Measurements from ENCODE around the gene SUMF1. TPM values are rescaled to one million over a fixed set of nuclear protein-coding genes. Genes with fewer than 3 reads are reported as not detected.

SUMF1 gene
- total RNA-seq, 2 donors from 2014 or later = 5.0 to 7.2 TPM

DNA sequence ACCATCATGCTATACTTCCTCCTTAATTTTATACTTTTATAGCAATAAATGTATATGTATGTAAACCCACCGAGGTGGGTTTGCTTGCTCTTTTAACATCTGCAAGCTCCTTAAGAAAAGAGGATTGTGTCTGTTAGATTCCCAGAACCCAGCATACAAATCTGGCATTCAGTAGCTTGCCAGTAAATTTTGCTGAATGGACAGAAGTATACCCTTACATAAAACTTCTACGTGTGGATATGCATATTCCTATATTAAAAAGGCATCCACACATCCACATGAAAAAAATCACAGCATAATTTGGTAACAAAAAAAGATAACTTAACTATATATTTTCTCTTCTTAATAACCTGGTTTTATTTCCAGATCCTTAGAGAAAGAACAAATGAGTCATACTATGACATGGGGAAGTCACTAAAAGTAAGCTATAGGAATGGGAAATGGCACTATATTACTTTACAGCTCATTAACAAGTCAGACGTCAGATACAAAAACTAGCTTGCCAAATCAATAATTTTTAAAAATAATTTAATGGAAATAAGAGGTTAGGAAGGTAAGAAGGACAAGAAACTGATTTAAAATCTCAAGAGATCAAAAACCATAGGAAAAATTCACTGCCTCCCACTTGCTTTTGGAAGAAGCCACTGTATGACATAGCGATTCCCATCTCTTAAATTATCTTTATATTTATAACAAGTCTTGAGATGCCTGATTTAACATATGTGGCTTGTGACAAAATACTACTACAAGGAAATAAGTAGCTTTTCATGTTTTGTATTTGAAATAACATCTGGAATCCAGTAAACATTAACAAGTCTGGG, 68.7 kb downstream of the SUMF1 start:
- DNase-seq = no peak
- peaks cover 8 to 11% of the 10 kb centered on the region in 2 donors for H3K36me3 Mint-ChIP-seq (ENCODE audit: insufficient read depth in 2 of 2)
- peaks cover 51% of the 10 kb centered on the region for H3K4me1 Mint-ChIP-seq (ENCODE audit: low read depth)
- no peaks in the 10 kb centered on the region for H3K27me3 Mint-ChIP-seq (ENCODE audit: low read depth)
- no peaks in the 10 kb centered on the region for H3K9me3 Mint-ChIP-seq
- ATAC-seq (replicated peaks in 1 of 2) = no peak
- no peak overlapping the region for H3K27ac Mint-ChIP-seq
- no peak overlapping the region for H3K4me3 Mint-ChIP-seq

DNA sequence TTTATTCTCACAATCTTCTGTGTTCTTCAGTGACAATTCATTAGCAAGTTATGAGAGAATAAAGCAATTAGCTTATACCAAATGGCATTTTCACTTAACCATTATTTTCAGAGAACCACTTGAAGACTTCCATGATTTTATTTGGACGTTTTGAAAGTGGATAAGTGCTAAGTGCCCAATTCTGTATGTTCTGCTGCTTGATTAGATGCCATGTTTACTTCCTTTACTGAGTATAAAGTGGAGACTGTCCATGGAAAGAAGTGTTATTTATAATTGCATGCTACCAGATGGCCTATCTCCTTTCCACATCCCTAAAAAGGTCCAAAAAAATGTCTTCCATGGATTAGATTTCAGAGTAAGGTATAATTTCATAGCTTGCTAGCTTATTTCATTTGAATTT, 69.6 kb downstream of the SUMF1 start:
- no peak overlapping the region for H3K4me3 Mint-ChIP-seq
- H3K4me1 Mint-ChIP-seq (ENCODE audit: low read depth) = peaks cover 48% of the 10 kb centered on the region
- ATAC-seq (replicated peaks in 1 of 2) = no peak
- no peaks in the 10 kb centered on the region for H3K9me3 Mint-ChIP-seq
- peaks cover 7 to 11% of the 10 kb centered on the region in 2 donors for H3K36me3 Mint-ChIP-seq (ENCODE audit: insufficient read depth in 2 of 2)
- no peak overlapping the region for H3K27ac Mint-ChIP-seq
- DNase-seq = no peak
- no peaks in the 10 kb centered on the region for H3K27me3 Mint-ChIP-seq (ENCODE audit: low read depth)

DNA sequence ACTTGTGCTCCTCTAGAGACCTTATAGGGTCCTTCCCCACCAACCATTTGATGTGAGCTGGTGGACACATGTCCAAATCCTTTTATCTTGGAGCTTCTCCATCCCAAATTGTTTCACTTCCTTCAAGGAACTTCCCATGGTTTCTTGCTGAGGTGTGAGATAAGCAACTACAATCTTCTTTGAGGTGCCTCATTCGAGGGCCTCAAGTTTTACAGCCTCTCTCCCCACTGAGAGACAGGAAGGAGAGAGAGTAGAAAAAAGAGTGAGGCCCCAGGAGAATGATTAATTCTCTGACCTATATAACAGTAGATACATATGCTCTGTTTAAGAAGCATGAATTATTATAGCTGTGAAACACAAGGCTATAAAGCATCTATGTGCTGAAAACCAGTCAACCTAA, 70.5 kb downstream of the SUMF1 start:
- ATAC-seq (replicated peaks in 1 of 2) = no peak
- peaks cover 10 to 12% of the 10 kb centered on the region in 2 donors for H3K36me3 Mint-ChIP-seq (ENCODE audit: insufficient read depth in 2 of 2)
- peak overlapping the region; percentile 20 for H3K27ac Mint-ChIP-seq
- no peak for DNase-seq
- H3K4me1 Mint-ChIP-seq (ENCODE audit: low read depth) = peaks cover 39% of the 10 kb centered on the region
- H3K27me3 Mint-ChIP-seq (ENCODE audit: low read depth) = no peaks in the 10 kb centered on the region
- H3K4me3 Mint-ChIP-seq = peak overlapping the region in 1 of 2 donors; percentile 54
- peaks cover 0 to 1% of the 10 kb centered on the region in 2 donors for H3K9me3 Mint-ChIP-seq

DNA sequence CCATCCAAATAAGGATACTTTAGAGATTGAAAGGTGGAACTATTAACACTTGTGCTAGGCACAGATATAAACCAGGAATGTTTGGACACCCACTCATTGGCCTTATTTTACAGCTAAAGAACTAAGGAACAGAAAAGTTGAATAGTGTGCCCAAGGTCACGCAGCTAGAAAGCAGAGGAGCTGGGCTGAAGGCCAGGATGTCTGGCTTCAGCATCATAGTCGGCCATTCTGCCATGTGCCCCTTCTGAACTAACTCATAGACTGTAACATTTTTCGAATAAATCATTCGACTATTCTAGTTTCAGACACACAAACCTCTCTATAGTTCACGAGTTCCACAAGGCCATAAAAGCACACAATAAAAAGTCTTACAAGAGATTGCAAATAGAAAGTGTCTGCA, 71.1 kb downstream of the SUMF1 start:
- peaks cover 34% of the 10 kb centered on the region for H3K4me1 Mint-ChIP-seq (ENCODE audit: low read depth)
- peaks cover 9 to 12% of the 10 kb centered on the region in 2 donors for H3K36me3 Mint-ChIP-seq (ENCODE audit: insufficient read depth in 2 of 2)
- no peak overlapping the region for H3K27ac Mint-ChIP-seq
- H3K4me3 Mint-ChIP-seq = peak overlapping the region in 1 of 2 donors; percentile 56
- H3K27me3 Mint-ChIP-seq (ENCODE audit: low read depth) = no peaks in the 10 kb centered on the region
- no peak for ATAC-seq (replicated peaks in 1 of 2)
- DNase-seq = no peak
- H3K9me3 Mint-ChIP-seq = peaks cover 0 to 1% of the 10 kb centered on the region in 2 donors

DNA sequence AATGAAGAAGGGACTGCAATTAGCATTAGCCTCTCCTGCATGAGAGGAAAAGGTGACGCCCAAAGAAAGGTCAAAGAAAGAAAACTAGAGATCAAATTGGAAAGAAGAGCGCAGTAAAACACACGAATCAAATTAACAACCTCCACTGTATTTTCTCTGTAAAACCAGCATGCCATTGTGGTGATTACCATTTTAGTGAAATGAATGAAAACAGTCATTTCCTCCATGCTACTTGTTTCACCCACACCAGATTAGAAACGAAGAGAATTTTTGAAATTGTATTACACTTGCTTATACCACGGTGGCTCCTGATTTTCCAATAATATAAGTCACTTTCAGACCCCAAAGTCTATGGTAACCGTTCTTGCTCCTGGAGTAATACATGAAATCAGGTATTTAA, 71.6 kb downstream of the SUMF1 start:
- DNase-seq (no peak), ATAC-seq (replicated peaks in 1 of 2) (peak; percentile 70)
- Mint-ChIP-seq H3K27ac (peak overlapping the region; percentile 83), H3K9me3 (peaks cover 0 to 1% of the 10 kb centered on the region in 2 donors), H3K4me3 (peak overlapping the region; percentile 45 to 56), H3K36me3 (ENCODE audit: insufficient read depth in 2 of 2) (peaks cover 11 to 12% of the 10 kb centered on the region in 2 donors), H3K4me1 (ENCODE audit: low read depth) (peaks cover 34% of the 10 kb centered on the region), H3K27me3 (ENCODE audit: low read depth) (no peaks in the 10 kb centered on the region)

DNA sequence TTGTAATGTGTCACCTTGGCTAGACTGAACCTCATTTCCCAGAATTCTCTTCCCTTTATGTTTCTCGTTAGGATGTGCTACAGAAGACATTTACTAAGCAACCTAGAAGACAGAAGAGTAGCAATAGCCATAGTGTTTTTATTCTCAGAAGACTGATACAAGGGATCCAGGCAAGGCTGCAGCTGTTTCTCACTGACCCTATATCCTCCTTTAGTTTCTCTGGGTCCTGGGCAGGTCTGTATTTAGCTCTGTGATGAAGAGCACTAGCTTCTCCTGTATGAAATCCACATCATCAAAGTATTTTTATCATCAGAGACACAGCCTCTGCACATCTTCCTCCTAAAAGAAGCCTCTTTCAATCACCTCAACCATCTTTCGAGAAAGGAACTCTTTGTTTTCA, 72.5 kb downstream of the SUMF1 start:
- Mint-ChIP-seq H3K36me3 (ENCODE audit: insufficient read depth in 2 of 2) (peaks cover 12 to 13% of the 10 kb centered on the region in 2 donors), H3K4me3 (peak overlapping the region; percentile 24 to 56), H3K27me3 (ENCODE audit: low read depth) (no peaks in the 10 kb centered on the region), H3K9me3 (peaks cover 0 to 1% of the 10 kb centered on the region in 2 donors), H3K4me1 (ENCODE audit: low read depth) (peaks cover 38% of the 10 kb centered on the region), H3K27ac (peak overlapping the region; percentile 83)
- no peak for DNase-seq
- peak; percentile 12 for ATAC-seq (replicated peaks in 1 of 2)

DNA sequence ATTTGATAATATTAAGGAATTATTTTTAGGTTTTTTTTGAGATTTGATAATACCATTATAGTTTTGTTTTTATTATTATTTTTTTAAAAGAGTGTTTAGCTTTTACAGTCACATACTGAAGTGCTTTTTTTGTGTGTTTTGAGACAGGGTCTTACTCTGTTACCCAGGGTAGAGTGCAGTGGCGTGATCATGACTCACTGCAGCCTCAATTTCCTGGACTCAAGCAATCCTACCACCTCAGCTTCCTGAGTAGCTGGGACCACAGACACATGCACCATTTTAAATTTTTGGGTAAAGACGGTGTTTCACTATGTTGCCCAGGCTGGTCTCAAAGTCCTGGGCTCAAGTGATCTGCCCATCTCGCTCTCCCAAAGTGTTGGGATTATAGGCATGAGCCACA, 73.0 kb downstream of the SUMF1 start:
- peaks cover 0 to 1% of the 10 kb centered on the region in 2 donors for H3K9me3 Mint-ChIP-seq
- H3K27me3 Mint-ChIP-seq (ENCODE audit: low read depth) = no peaks in the 10 kb centered on the region
- no peak overlapping the region for H3K27ac Mint-ChIP-seq
- peak; percentile 78 to 83 for ATAC-seq (replicated peaks in 1 of 2)
- H3K4me1 Mint-ChIP-seq (ENCODE audit: low read depth) = peaks cover 43% of the 10 kb centered on the region
- DNase-seq = peak; percentile 36 to 51
- peak overlapping the region; percentile 24 to 56 for H3K4me3 Mint-ChIP-seq
- peaks cover 13 to 15% of the 10 kb centered on the region in 2 donors for H3K36me3 Mint-ChIP-seq (ENCODE audit: insufficient read depth in 2 of 2)

DNA sequence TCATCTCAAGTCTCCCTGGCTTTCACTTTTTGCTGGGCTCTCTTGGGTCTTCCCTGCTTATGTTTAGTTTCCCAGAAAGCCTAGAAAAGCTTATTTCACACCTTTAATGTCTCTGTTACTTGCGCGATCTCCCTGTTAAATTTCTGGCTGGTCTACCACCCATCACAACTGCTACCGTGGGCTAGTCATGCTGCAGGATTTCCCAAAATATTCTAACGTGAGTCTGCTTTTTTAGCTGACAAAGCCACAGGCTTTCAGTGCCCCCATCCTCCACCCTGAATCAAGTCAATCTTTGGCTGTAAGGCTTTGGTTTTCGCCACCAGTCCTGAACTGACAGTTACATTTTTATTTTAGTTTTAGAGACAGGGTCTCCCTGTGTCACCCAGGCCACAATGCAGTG, 74.1 kb downstream of the SUMF1 start:
- ATAC-seq (replicated peaks in 1 of 2) (no peak), DNase-seq (no peak)
- Mint-ChIP-seq H3K4me3 (no peak overlapping the region), H3K4me1 (ENCODE audit: low read depth) (peaks cover 53% of the 10 kb centered on the region), H3K27me3 (ENCODE audit: low read depth) (no peaks in the 10 kb centered on the region), H3K9me3 (peaks cover 0 to 1% of the 10 kb centered on the region in 2 donors), H3K27ac (no peak overlapping the region), H3K36me3 (ENCODE audit: insufficient read depth in 2 of 2) (peaks cover 13 to 15% of the 10 kb centered on the region in 2 donors)

DNA sequence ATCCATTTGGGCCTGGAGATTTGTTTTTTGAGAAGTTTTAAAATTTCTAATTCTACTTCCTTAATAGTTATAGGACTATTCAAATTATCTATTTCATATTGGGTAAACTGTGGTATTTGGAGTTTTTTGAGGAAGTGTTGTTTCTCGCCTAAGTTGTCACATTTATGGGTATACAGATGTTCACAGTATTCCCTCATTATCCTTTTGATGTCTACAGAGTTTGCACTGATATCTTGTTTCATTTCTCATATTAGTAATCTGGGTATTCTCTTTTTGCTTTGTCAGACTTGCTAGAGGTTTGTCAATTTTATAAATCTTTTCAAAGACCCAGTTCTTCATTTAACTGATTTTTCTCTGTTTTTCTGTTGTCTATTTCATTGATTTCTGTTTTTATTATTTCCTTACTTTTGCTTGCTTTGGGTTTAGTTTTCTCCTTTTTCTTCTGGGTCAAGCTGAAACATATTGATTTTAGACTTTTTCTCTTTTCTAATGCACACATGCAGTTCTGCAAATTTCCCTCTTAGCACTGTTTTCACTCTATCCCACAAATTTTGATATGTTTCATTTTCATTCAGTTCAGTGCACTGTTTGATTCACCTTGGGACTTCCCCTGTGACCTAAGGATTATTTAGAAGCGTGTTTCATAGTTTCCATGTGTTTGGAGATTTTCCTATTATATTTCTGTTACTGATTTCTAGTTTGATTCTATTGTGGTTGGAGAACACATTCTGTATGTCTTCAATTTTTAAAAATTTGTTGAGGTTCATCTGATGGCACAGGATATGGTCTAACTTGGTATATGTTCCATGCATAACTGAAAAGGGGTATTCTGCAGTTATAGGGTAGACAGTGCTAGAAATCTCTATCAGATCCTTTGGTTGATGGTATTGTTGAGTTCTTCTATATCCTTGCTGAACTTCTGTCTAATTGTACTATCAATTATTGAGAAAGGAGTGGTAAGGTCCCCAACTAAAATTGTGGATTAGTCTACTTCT, 79.6 kb downstream of the SUMF1 start:
- Mint-ChIP-seq H3K4me3 (peak overlapping the region; percentile 57 to 66), H3K4me1 (ENCODE audit: low read depth) (peaks cover 45% of the 10 kb centered on the region), H3K9me3 (peaks cover 0 to 1% of the 10 kb centered on the region in 2 donors), H3K27me3 (ENCODE audit: low read depth) (no peaks in the 10 kb centered on the region), H3K36me3 (ENCODE audit: insufficient read depth in 2 of 2) (peaks cover 10 to 13% of the 10 kb centered on the region in 2 donors), H3K27ac (peak overlapping the region; percentile 70)
- peak; percentile 85 to 86 for ATAC-seq (replicated peaks in 1 of 2)
- DNase-seq = peak in 1 of 2 donors; percentile 12

DNA sequence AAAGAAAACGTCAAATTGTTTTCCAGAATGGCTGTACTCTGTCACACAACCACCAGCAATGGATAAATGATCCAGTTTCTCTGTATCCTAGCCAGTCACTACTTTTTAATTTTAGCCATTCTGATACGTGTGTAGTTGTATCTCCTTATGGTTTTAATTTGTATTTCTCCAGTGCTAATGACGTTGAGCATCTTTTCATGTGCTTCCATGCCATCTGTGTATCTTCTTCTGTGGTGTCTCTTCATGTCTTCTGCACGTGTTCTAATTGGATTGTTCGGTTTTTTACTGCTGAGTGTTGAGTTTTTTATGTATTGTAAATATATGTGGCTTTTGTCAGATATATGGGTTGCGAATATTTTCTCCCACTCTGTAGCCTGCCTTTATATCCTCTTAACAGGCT, 81.9 kb downstream of the SUMF1 start:
- H3K4me1 Mint-ChIP-seq (ENCODE audit: low read depth) = peaks cover 45% of the 10 kb centered on the region
- ATAC-seq (replicated peaks in 1 of 2) (no peak), DNase-seq (no peak)
- H3K27ac Mint-ChIP-seq = no peak overlapping the region
- peaks cover 5 to 6% of the 10 kb centered on the region in 2 donors for H3K36me3 Mint-ChIP-seq (ENCODE audit: insufficient read depth in 2 of 2)
- no peaks in the 10 kb centered on the region for H3K27me3 Mint-ChIP-seq (ENCODE audit: low read depth)
- no peaks in the 10 kb centered on the region for H3K9me3 Mint-ChIP-seq
- no peak overlapping the region for H3K4me3 Mint-ChIP-seq

DNA sequence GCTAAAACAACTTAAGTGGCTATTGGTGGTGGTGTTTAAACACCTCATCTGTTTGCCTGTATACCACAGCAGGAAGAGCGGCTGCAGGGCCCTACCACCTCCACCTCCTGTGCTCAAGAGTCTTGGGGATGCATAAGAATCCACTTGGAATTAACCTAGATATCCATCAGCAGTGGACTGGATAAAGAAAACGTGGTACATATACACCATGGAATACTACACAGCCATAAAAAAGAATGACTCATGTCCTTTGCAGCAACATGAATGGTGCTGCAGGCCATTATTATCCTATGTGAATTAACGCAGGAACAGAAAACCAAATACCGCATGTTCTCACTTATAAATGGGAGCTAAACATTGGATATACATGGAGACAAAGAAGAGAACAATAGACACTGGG, 87.1 kb downstream of the SUMF1 start:
- Mint-ChIP-seq H3K27me3 (ENCODE audit: low read depth) (no peaks in the 10 kb centered on the region), H3K4me3 (no peak overlapping the region), H3K36me3 (ENCODE audit: insufficient read depth in 2 of 2) (peaks cover 9 to 11% of the 10 kb centered on the region in 2 donors), H3K27ac (no peak overlapping the region), H3K9me3 (no peaks in the 10 kb centered on the region), H3K4me1 (ENCODE audit: low read depth) (no peaks in the 10 kb centered on the region)
- no peak for DNase-seq
- ATAC-seq (replicated peaks in 1 of 2) = no peak

DNA sequence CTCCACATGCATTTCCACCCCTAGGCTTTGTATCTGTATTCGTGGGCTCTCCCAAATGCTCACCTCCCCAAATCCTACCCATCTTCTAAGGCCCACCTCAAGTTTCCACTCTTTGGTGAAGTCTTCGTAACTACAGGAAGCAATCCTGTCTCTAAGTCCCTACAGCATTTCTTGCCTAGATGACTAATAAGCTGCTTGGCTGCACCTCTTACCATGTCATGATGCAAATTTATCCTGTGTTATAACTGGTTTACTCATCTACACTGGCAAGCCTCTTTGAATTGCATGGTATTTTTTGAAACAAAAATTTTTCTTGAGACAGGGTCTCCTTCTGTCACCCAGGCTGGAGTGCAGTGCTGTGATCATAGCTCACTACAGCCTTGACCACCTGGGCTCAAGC, 90.6 kb downstream of the SUMF1 start:
- ATAC-seq (replicated peaks in 1 of 2) (peak; percentile 49 to 51), DNase-seq (no peak)
- no peaks in the 10 kb centered on the region for H3K4me1 Mint-ChIP-seq (ENCODE audit: low read depth)
- peaks cover 15 to 23% of the 10 kb centered on the region in 2 donors for H3K36me3 Mint-ChIP-seq (ENCODE audit: insufficient read depth in 2 of 2)
- H3K9me3 Mint-ChIP-seq = peaks cover 2 to 6% of the 10 kb centered on the region in 2 donors
- no peak overlapping the region for H3K4me3 Mint-ChIP-seq
- H3K27ac Mint-ChIP-seq = no peak overlapping the region
- H3K27me3 Mint-ChIP-seq (ENCODE audit: low read depth) = no peaks in the 10 kb centered on the region

DNA sequence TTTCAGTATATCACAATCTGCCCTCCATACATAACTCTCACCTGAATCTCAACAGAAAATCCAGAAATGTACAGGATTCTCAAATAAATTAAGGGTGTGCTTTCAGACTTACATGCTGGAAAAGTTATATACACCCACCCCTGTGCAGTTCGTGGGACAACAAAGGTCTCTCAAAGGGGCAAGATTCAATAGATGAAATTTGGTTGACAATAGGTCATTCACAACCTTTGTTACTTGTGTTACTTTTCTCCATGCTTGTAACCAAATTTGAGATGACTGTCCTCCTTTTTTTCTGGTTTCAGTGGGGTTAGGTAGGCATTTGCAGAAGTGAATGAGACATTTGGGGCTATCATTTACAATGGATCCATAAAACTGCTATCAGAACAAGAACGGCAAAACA, 91.2 kb downstream of the SUMF1 start:
- Mint-ChIP-seq H3K4me1 (ENCODE audit: low read depth) (no peaks in the 10 kb centered on the region), H3K27me3 (ENCODE audit: low read depth) (no peaks in the 10 kb centered on the region), H3K36me3 (ENCODE audit: insufficient read depth in 2 of 2) (peaks cover 15 to 24% of the 10 kb centered on the region in 2 donors), H3K27ac (no peak overlapping the region), H3K9me3 (peaks cover 2 to 6% of the 10 kb centered on the region in 2 donors), H3K4me3 (no peak overlapping the region)
- ATAC-seq (replicated peaks in 1 of 2) (no peak), DNase-seq (no peak)
